ENCODE measurements around the gene BSND.
"Not testable (repeated sequence)": the region's sequence is repeated elsewhere in the genome, so short reads cannot be mapped to it uniquely, and the experiment has no call there.

The BSND gene

GRCh38 chr1:54998677-54999076, at the start of gene BSND:
Gene BSND, plus strand, starts transcription at chr1:54998933. Its CDS starts 254 bp downstream, at chr1:54999187.
- DNase-seq (ENCODE audit: low read depth) = no peak

DNA sequence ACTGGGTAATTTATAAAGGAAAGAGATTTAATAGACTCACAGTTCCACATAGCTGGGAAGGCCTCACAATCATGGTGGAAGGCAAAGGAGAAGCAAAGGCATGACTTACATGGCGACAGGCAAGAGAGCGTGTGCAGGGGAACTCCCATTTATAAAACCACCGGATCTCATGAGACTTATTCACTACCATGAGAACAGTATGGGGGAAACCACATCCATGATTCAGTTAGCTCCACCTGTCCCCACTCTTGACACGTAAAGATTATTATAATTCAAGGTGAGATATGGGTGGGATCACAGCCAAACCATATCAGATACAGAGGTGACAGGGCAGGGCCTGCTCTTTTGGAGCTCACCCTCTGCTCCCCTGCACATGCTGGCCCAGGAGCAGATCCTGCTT, 49.7 kb upstream of the BSND start:
- DNase-seq (ENCODE audit: low read depth) = no peak

DNA sequence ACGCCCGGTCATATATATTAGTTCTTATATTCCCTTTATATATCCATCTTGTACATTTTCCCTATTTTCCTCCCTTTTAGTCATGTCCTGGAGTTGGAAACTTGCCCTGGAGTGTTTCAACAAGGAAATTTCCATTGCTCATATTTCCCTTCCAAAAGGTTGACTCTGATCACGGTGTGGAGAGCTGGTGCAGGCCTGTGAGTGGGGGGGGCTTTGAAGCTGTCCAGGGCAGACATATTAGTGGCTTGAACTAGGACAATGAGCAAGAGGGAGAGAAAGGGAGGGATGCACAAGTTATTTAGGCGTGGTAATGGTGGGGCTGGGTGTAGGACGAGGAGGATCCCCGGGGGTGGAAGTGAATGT, 48.7 kb upstream of the BSND start:
- no peak for DNase-seq (ENCODE audit: low read depth)

DNA sequence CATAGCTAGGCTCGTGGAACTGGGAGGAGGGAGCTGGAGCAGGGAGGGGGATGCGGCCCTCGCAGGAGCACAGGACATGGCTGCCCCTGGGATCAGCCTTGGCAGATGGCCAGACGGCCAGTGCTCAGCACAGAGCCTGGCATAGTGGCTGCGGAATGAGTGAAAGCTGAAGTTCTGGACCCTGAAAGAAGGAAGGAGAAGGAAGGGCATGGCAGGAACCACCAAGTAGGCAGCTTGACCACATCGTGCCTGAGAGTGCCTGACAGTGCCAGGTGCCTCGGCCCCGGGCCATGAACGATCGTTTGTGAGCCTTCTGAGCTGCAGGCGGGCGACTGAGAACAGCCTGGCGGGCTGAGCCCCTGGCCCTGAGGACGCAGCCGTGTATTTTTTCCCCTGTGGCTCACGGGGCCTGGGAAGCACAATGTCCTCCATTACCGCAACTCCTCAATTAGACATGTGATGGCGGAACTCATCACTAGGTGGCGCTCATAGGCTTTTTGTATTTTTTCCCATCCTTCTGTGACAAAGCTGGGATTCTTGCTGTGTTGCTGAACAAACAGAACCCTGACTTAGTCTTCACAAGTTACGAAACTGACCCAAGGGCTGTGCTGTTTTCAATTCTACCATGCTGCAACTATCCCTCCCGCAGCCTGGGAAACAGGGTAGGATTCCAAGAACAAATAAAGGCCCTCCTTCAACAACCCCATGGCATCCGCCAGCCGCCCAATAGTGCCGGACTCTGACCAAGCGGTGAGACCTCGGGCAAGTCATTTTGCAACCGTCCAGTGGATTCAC, 48.2 kb upstream of the BSND start:
- DNase-seq (ENCODE audit: low read depth) = peak; percentile 9

- no peak for DNase-seq (ENCODE audit: low read depth)
Measured at GRCh38 chr1:54951810-54952226, 46.9 kb upstream of the BSND start.

DNA sequence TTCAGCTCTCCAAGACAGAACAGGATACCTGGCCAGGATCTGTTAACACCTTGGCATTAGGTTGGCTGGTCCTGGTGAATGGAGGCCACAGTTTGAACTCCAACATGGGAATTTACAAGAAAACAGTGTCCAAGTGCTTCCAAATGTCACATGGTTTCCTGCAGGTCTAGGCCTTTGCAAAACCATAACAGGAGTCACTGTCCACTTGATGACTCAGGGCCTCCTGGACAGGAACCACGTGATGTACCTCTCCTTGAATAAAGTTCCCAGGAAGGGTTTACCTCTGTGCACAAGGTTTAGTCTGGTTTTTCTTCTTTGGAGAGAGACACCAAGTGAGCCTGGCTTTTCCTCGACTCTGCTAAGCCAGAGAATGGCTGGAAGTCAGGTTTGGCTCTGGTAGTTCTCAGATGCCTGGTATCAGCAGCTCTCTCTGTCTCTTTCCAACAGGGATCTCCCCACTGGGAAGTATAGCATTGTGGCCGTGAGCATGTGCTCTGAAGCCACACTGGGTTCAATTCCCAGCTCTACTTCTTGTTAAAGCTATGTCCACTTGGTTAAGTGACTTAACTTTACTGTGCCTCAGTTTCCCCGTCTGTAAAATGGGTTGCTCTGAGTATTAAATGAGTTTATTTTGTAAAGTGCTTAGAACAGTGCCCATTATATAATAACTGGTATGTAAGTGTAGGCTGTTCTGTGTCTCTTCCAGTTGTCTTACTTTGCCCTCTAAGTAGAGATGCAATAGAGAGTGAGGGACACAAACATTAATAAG, 45.6 kb upstream of the BSND start:
- DNase-seq (ENCODE audit: low read depth) = no peak

DNA sequence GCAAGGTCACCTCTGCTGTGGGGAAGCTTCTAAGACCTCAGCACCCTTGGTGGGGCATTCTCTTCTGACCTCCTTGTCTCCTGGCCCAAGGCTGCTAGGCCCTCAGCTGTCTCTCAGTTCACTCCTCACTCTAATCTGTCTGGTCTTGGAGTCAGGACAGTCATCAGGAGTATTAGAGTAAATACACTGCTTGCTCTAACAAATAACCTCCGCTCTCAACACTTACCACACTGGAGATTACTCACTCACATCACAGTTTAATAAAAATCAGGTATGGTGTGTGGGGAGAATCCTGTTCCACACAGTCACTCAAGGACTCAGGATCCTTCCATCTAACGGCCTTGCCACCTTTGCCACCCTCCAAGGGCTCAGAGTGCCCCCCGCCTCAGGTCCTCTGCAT, 44.9 kb upstream of the BSND start:
- no peak for DNase-seq (ENCODE audit: low read depth)

DNA sequence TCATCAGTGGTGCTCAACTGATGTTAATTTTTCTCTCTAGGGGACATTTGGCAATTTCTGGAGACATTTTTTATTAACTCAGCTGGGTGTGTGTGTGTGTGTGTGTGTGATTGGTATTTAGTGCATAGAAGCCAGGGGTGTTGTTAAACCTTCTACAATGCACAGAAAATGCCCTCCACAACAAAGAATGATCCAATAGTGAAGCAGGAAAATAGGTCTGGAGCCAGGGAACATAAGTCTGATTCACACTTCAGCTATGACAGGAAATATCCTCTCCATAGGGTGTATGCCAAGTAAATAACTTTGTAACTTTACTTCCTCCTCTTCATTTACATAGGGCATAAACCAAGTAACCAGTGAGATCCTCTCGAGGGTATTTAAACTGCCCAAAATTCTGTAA, 43.4 kb upstream of the BSND start:
- no peak for DNase-seq (ENCODE audit: low read depth)

DNA sequence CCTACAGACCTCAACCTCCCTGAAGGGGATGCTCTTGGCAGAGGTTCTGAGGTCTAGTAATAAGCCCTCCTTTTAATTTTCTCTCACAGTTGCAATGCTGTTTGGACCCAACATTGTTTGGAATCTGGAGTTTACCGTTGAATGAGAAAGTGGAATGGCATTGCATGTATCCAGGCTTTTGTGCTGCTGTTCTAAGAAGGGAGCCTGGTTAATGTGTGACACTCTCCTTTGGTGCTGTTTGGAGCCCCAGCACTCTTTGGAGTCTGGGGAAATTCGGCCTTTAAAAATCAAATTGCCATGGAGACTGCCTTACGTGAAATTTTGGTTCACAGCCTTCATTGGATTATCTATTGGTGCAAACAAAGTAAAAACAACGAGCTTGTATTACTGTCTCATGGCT, 42.0 kb upstream of the BSND start:
- DNase-seq (ENCODE audit: low read depth) = no peak

GRCh38 chr1:54959241-54959640, 39.5 kb upstream of the BSND start:
- DNase-seq (ENCODE audit: low read depth) = no peak

GRCh38 chr1:54962612-54963395, 35.9 kb upstream of the BSND start:
- no peak for DNase-seq (ENCODE audit: low read depth)

GRCh38 chr1:54963829-54964228, 34.9 kb upstream of the BSND start:
- not testable (repeated sequence) for DNase-seq (ENCODE audit: low read depth)

- DNase-seq (ENCODE audit: low read depth) = no peak
Measured at GRCh38 chr1:54965624-54966340, 33.0 kb upstream of the BSND start.

DNA sequence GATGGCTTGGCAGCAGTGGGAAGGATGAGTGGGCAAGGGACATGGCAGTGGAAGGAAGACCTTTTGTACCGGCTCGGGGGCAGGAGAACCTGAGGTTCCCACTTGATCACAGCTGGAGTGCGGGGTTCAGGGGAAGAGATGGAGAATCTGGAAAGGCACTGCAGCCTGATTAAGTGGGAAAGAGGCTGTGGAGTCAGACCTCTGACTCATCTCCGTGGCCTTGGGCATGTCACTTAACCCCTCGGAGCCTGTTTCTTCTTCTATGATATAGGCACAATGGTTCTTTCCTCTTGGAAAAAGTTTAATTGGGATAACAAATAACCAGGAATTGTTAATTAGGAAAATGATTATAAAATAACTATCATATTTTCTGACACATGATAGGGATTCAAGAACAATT, 31.4 kb upstream of the BSND start:
- DNase-seq (ENCODE audit: low read depth) = no peak

DNA sequence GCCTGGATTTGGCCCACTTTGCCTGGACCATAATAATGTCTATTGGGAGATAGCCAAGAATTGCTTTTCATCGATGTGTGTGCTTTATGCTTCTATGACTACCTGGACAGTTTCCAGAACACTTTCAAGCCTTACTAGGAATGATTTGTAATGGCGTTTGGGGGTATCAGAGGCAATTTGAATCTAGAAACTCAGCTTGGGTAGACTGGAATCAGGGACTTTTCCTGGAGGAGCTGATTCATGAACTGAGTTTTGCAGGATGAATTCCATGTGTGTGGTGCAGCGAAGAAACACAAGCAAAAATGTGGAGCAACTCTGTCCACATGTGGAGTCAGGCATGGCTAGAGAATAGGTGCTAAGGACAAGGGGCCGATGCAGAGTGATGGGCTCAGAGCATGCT, 30.2 kb upstream of the BSND start:
- DNase-seq (ENCODE audit: low read depth) = no peak

DNA sequence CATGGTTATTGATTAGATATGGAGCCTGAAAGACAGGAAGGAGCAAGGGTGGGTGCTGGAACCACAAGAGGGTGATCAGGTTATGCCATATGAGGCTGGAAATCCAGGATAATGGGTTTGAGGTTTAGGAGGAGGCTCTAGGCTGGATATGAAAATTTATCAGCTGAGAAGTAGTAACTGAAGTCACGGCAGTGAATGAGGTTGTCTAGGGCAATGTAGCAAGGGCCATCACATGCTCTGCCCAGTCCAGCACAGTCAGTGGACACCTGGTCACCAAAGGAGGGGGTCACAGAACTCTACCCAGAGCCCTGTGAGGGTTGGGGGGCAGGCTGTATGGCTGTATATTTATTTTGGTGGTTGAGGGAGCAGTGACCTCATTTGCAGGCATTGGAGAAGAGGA, 28.9 kb upstream of the BSND start:
- no peak for DNase-seq (ENCODE audit: low read depth)

DNA sequence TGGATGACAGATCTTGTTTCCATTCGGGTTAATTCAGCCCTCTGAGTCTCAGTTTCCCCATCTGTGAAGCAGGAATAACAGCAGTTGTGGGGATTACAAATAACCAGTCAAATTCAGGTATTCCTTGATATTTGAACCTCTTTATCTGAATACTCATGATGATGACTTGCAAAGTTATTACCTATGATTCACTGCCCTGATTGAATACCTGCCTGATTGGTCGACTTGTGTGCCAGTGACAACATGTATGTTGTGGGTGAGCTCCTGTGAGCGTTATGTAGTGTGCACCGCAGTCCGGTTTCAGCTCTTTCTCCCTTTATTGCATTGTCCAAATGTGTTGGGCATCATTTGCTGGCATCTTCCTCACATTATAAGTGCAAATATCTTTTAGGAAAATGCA, 27.8 kb upstream of the BSND start:
- no peak for DNase-seq (ENCODE audit: low read depth)

- DNase-seq (ENCODE audit: low read depth) = no peak
Measured at GRCh38 chr1:54971317-54971791, 27.4 kb upstream of the BSND start.

GRCh38 chr1:54972436-54972835, 26.3 kb upstream of the BSND start:
- DNase-seq (ENCODE audit: low read depth) = no peak

- DNase-seq (ENCODE audit: low read depth) = no peak
Measured at GRCh38 chr1:54973205-54973921, 25.4 kb upstream of the BSND start.

DNA sequence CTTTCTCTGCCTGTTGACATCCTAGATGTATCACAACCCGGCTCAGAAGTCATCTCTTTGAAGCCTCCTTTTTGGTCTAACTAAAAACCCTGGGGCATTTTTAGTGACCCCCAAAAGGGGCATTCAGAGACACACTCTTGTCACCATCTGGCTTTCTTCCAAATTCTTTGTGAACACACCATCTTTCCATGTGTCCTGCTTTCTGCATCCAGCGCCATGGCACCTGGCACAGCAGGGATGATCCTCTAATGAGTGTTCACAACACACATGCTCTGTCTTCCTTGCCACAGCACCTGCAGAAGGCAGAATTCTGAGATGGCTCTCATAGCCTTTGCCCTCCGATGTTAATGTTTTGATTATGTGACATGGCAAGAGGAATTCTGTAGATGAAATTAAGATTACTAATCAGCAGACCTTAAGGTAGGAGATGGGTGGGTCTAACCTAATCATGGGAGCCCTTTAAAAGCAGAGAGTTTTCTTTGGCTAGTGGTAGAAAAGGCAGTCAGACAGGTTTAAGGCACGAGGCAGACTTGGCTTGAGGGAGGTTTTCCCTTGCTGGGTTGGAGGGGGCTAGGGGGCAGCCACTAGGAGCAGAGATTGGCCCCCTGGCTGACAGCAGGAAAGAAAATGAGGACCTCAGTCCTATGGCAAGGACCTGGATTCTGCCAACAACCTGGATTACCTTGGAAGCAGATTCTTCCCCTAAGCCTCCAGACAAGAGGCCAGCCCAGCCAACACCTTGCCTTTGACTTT, 23.2 kb upstream of the BSND start:
- DNase-seq (ENCODE audit: low read depth) = no peak
